GM12865 (cell line): Measurements from ENCODE around the gene ELMO1.
A peak's percentile ranks its signal among the peaks of the same experiment; 100 is the strongest.

Source experiments
- DNase-seq: peaks from one replicate; pipeline ENCODE4 v3.0.0; 2010; ENCODE audit warnings: low read depth
- H3K4me3 ChIP-seq: 2 replicates; pipeline ENCODE4 v1.5.1; 2011; ENCODE audit warnings: mild to moderate bottlenecking, low read depth, low read length, control low read depth
- TF ChIP-seq, protein P1 (sequence below): IDR thresholded peaks from 2 replicates; pipeline ENCODE4 v1.5.1; 2011; ENCODE audit warnings: low read length, control low read depth, low read depth, inconsistent platforms; ENCODE audit not compliant: insufficient read depth; ENCODE audit errors: missing control alignments

Gene ELMO1

DNA sequence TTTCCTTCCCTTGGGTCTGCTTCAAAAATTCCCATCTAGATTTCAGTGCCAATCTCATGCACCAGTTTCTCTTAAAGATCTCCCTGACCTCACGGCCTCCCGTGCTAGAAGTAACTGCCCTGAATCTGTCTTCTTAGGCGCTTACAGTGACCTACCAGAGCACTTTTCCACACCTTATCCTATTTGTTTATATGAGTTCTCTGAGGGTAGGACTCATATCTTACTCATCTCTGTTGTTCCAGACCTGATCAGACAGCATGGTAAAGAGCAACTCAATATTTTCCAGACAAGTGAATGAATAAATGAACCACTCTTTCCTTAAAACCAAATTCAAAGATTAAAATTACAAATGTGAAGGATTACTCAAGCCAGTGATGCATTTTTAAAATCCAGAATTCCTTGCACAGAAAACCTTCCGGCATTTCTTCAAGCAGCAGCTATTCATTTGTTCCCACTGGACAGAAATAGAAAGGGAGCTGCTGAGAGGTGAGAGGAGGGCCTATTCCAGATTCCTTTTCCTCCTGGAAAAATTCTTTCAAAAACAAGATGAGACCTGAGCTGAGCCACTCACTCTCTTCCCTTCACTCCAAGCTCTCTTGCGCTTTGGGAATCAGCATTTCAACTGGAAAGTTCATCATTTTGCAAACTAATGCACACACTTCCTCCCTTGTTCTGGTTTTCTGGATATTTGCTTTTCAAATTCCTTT is 94.6 kb downstream of the ELMO1 start:
- TF ChIP-seq, protein P1, sequence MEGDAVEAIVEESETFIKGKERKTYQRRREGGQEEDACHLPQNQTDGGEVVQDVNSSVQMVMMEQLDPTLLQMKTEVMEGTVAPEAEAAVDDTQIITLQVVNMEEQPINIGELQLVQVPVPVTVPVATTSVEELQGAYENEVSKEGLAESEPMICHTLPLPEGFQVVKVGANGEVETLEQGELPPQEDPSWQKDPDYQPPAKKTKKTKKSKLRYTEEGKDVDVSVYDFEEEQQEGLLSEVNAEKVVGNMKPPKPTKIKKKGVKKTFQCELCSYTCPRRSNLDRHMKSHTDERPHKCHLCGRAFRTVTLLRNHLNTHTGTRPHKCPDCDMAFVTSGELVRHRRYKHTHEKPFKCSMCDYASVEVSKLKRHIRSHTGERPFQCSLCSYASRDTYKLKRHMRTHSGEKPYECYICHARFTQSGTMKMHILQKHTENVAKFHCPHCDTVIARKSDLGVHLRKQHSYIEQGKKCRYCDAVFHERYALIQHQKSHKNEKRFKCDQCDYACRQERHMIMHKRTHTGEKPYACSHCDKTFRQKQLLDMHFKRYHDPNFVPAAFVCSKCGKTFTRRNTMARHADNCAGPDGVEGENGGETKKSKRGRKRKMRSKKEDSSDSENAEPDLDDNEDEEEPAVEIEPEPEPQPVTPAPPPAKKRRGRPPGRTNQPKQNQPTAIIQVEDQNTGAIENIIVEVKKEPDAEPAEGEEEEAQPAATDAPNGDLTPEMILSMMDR = no peak
- no peak overlapping the region for H3K4me3 ChIP-seq
- DNase-seq = no peak

DNA sequence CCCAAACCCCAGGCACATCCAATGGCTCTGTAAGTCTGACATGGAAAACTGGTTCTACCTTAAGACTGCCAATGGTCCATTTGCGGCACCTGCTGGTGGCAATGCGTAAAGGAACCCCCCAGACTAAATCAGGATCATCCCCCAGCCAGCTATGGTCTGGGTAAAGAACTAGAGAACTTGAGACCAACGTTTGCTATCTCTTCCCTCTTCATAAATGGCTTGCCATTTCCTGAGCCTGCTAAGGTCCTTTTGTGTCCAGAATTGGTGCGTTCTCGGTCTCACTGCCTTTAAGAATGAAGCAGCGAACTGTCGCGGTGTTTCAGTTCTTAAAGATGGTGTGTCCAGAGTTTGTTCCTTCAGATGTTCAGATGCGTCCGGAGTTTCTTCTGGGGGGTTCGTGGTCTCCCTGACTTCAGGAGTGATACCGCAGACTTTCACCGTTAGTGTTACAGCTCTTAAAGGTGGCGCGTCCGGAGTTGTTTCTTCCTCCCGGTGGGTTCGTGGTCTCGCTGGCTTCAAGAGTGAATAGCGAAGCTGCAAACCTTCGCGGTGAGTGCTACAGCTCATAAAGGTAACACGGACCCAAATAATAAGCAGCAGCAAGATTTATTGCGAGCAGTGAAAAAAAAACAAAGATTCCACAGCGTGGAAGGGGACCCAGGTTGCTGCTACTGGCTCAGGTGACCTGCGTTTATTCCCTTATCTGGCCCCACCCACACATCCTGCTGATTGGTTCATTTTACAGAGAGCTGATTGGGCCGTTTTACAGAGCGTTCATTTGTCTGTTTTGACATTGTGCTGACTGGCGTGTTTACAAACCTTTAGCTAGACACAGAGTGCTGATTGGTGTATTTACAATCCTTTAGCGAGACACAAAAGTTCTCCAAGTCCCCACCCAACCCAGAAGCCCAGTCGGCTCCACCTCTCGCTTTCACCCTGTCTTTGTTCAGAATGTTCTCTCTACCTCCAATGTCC is 95.4 kb downstream of the ELMO1 start:
- H3K4me3 ChIP-seq = peak overlapping the region; percentile 69
- DNase-seq = peak; percentile 83
- TF ChIP-seq, protein P1 = peak; percentile 94

DNA sequence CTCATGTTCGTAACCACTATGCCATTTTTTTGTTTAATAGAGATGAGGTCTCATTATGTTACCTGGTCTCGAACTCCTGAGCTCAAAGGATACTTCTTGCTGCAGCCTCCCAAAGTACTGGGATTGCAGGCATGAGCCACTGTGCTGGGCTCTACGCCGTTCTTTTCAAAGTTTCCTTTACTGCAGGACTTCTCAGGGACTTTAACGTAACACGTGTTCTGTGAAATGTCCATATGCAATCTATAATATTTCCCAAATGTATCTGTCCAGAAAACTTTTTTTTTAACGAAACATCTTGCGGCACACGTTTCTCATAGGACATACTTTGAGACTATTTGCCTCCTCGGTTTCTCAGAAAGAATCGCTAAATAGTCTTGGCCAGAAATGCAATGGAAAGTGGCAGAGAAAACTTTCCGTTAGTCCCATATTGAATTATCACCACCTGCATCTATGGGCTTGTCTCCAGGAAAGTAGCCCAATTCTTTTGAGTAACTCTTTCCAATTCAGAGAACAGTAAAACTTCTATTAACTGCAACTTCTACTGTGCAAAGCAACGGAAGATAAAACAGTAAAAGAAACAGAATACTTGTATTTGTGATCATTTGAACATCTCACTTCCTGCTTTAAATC is 96.3 kb downstream of the ELMO1 start:
- DNase-seq = no peak

DNA sequence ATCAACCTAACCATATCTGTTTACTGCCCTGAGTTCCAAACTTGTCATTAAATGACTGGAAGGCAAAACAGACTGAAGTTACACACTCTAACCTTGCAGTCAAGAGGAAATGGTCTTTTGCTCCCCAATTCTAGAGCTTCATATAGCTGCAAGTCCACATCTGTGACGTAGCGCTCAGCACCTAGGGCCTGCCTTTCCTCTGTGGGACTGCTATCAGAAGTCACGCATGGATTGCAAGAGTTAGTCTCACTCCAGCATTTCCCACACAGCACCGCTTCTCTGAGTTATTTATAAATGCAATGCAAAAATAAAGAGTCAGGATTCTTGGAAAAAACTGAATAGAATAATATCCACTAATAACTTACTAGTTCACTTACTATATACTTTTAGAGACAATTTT is 96.9 kb downstream of the ELMO1 start:
- H3K4me3 ChIP-seq = no peak overlapping the region
- no peak for DNase-seq
- TF ChIP-seq, protein P1 = no peak

More for the DNA sequence above, 96.3 kb downstream of the ELMO1 start:
- no peak overlapping the region for H3K4me3 ChIP-seq
- TF ChIP-seq, protein P1 = no peak

DNA sequence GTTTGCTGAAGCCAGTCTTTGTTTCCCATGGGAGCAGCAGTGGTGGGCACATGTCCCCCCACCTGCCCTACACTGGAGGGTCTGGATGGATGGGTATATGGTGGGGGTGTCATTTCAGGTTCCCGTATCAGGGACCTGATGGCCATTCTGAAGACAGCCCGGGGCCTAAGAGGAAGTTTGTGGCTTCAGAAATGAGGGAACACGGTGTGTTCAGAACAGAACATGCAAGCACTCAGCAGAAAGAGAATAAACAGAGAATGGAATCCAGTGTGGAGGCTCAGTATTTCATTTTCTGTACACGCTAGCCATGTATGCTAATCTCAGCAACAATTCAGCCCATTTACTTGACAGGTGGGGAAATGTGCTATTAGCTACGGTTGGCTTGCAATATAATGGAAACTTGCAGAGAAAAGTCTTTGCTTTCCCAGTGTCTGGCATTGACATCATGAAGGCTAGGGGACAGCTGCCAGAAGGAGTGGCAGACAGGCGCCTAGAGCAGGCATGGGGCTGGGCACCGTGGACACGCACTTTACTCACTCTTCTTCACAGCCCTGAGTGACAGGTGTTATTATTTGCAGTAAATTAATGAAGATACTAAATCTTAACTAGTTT is 98.6 kb downstream of the ELMO1 start:
- no peak for DNase-seq
- H3K4me3 ChIP-seq = no peak overlapping the region
- TF ChIP-seq, protein P1 = no peak

DNA sequence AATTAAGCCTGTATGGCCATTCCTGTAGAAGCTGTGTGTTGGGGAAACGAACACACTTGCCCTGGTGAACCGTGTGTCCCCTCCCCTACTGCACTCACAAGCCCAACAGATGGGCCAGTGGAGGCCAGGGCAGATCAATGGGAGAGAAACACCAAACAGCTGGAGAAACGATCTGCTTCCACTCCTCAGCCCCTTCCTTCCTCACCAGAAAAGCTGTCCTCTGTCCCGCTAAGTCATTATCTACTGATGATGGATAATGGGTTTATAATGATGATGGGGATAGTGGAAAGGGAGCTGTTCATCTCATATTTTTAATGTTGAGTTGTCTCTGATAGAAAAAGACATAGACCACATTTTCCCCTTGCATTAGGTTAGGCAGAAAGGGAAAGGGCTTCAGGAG is 99.7 kb downstream of the ELMO1 start:
- DNase-seq = no peak
- TF ChIP-seq, protein P1 = no peak

More for the DNA sequence above, 99.7 kb downstream of the ELMO1 start:
- H3K4me3 ChIP-seq = no peak overlapping the region
